Caco-2 (cell line): Measurements from ENCODE around the gene ATG4D. TPM values are rescaled to one million over a fixed set of nuclear protein-coding genes. Genes with fewer than 3 reads are reported as not detected.

ENCODE experiments used
- BruUV-seq: library from RNA; stranded (reverse); fragments of 400-500 nt; replicated peaks from 2 replicates; lab custom pipeline; 2021; lab: Mats Ljungman, UMichigan
- CTCF ChIA-PET: fragments of 300-600 bp; sonication (Branson Sonifier 250); formaldehyde crosslinking; loops from one replicate; lab custom pipeline; 2022; ENCODE audit warnings: antibody characterized with exemption; lab: Charles Lee
- POLR2A ChIA-PET: fragments of 300-600 bp; sonication (Branson Sonifier 250); formaldehyde crosslinking; loops from one replicate; lab custom pipeline; 2022; ENCODE audit warnings: antibody characterized with exemption; lab: Charles Lee
- DNase-seq, 2 experiments: peaks; one replicate each; pipeline versions ENCODE4 v3.0.0 to v3.0.0-alpha.2; 2020 to 2022
- H3K27me3 ChIP-seq: replicated peaks from 2 replicates; pipeline ENCODE4 v1.6.0; 2011; ENCODE audit warnings: low read length; ENCODE audit not compliant: control insufficient read depth, insufficient read depth
- H3K36me3 ChIP-seq: 2 replicates; pipeline ENCODE4 v1.5.1; 2011; ENCODE audit warnings: low read length; ENCODE audit not compliant: control insufficient read depth, insufficient read depth
- H3K4me1 ChIP-seq: fragments of 250-450 bp; sonication (Bioruptor Pico); 2 replicates; pipeline ENCODE4 v1.5.1; 2020; ENCODE audit warnings: mild to moderate bottlenecking
- H3K4me3 ChIP-seq: 2 replicates; pipeline ENCODE4 v1.5.1; 2011; ENCODE audit warnings: low read depth, mild to moderate bottlenecking, control low read depth, low read length
- H3K9me3 ChIP-seq: fragments of 250-450 bp; sonication (Bioruptor Pico); 2 replicates; pipeline ENCODE4 v1.5.1; 2020; ENCODE audit warnings: mild to moderate bottlenecking, moderate library complexity
- H3K27ac Mint-ChIP-seq: one replicate; pipeline ENCODE4 v1.8.0; 2022; ENCODE audit warnings: mixed read lengths; ENCODE audit not compliant: unreplicated experiment
- H3K27me3 Mint-ChIP-seq: one replicate; pipeline ENCODE4 v1.8.0; 2022; ENCODE audit warnings: mixed read lengths; ENCODE audit not compliant: insufficient read depth, unreplicated experiment
- H3K36me3 Mint-ChIP-seq: one replicate; pipeline ENCODE4 v1.8.0; 2022; ENCODE audit warnings: mild to moderate bottlenecking, mixed read lengths; ENCODE audit not compliant: insufficient read depth, unreplicated experiment
- H3K4me1 Mint-ChIP-seq: one replicate; pipeline ENCODE4 v1.8.0; 2022; ENCODE audit warnings: low read depth, mixed read lengths; ENCODE audit not compliant: unreplicated experiment
- H3K4me3 Mint-ChIP-seq: one replicate; pipeline ENCODE4 v1.8.0; 2022; ENCODE audit warnings: mild to moderate bottlenecking, moderate library complexity, mixed read lengths; ENCODE audit not compliant: unreplicated experiment
- H3K9me3 Mint-ChIP-seq: one replicate; pipeline ENCODE4 v1.8.0; 2022; ENCODE audit warnings: mixed read lengths; ENCODE audit not compliant: unreplicated experiment
- CTCF ChIP-seq, 2 experiments: fragments of 200-600 bp in 1 of 2; IDR thresholded peaks; 1 replicate in 1 of 2; 2 replicates in 1 of 2; pipeline versions ENCODE4 v1.5.1 to v1.8.0; 2011 to 2022; ENCODE audit warnings: antibody characterized with exemption in 1 of 2, control low read depth in 1 of 2, inconsistent platforms in 1 of 2, low read depth in 1 of 2, low read length in 1 of 2, mild to moderate bottlenecking in 1 of 2, moderate library complexity in 1 of 2; ENCODE audit not compliant: insufficient read depth in 1 of 2, severe bottlenecking in 1 of 2, unreplicated experiment in 1 of 2
- intact Hi-C: fragments of 100-400 bp; cut with micrococcal nuclease; formaldehyde crosslinking; loops from one replicate; pipeline ENCODE4 v1.10.0; 2022; ENCODE audit not compliant: unreplicated experiment
- total RNA-seq: library from RNA; stranded (reverse); gene quantifications from 2 replicates; pipeline ENCODE4 v1.2.3, GENCODE V29; 2022

The ATG4D gene
- total RNA-seq, 1 experiment from 2014 or later = 34.3 TPM

GRCh38 chr19:10513223-10513622 is 30.5 kb upstream of the ATG4D start:
- Histone ChIP-seq H3K9me3 (no peaks in the 10 kb centered on the region), H3K4me1 (peaks cover 8% of the 10 kb centered on the region), H3K4me3 (no peak overlapping the region), H3K27me3 (no peaks in the 10 kb centered on the region), H3K36me3 (no peaks in the 10 kb centered on the region)
- Mint-ChIP-seq H3K27me3 (no peaks in the 10 kb centered on the region), H3K36me3 (no peaks in the 10 kb centered on the region), H3K9me3 (no peaks in the 10 kb centered on the region), H3K27ac (no peak overlapping the region), H3K4me1 (peaks cover 3% of the 10 kb centered on the region), H3K4me3 (no peak overlapping the region)
- TF ChIP-seq CTCF (IDR thresholded peaks at IDR 0.05; ENCODE audit: insufficient read depth in 1 of 2, low read depth in 1 of 2, low read length in 1 of 2, severe bottlenecking in 1 of 2, unreplicated experiment in 1 of 2) = no peak
- ChIA-PET CTCF (no interaction called here), POLR2A (no interaction called here)
- no TSS peak for BruUV-seq
- DNase-seq = no peak
- intact Hi-C loops = no loop called here

GRCh38 chr19:10514211-10515145 is 29.2 kb upstream of the ATG4D start:
- H3K36me3 ChIP-seq = no peaks in the 10 kb centered on the region
- Mint-ChIP-seq H3K4me1 (peaks cover 8% of the 10 kb centered on the region), H3K36me3 (no peaks in the 10 kb centered on the region), H3K27me3 (peaks cover 5% of the 10 kb centered on the region), H3K9me3 (no peaks in the 10 kb centered on the region), H3K27ac (no peak overlapping the region), H3K4me3 (no peak overlapping the region)
- BruUV-seq = no TSS peak
- peaks cover 13% of the 10 kb centered on the region for H3K4me1 ChIP-seq
- POLR2A ChIA-PET = no interaction called here
- no peaks in the 10 kb centered on the region for H3K9me3 ChIP-seq
- intact Hi-C loops = no loop called here
- CTCF ChIA-PET = interaction anchor here (0.6 kb wide), 1 partner anchor 28 kb away, joined by 6 read pairs; no protein-coding TSS in a partner anchor
- H3K4me3 ChIP-seq = no peak overlapping the region
- no peak for TF ChIP-seq CTCF (IDR thresholded peaks at IDR 0.05; ENCODE audit: insufficient read depth in 1 of 2, low read depth in 1 of 2, low read length in 1 of 2, severe bottlenecking in 1 of 2, unreplicated experiment in 1 of 2)
- H3K27me3 ChIP-seq = no peaks in the 10 kb centered on the region
- no peak for DNase-seq

GRCh38 chr19:10516064-10516385 is 27.7 kb upstream of the ATG4D start:
- no peaks in the 10 kb centered on the region for H3K9me3 ChIP-seq
- DNase-seq = no peak
- Mint-ChIP-seq H3K27me3 (peaks cover 5% of the 10 kb centered on the region), H3K27ac (no peak overlapping the region), H3K4me3 (peak overlapping the region; percentile 1), H3K4me1 (peaks cover 8% of the 10 kb centered on the region), H3K36me3 (no peaks in the 10 kb centered on the region), H3K9me3 (no peaks in the 10 kb centered on the region)
- POLR2A ChIA-PET = no interaction called here
- H3K4me1 ChIP-seq = peaks cover 7% of the 10 kb centered on the region; the same call in 1 of the 2 replicates
- intact Hi-C loops = no loop called here
- TF ChIP-seq CTCF (IDR thresholded peaks at IDR 0.05; ENCODE audit: insufficient read depth in 1 of 2, low read depth in 1 of 2, low read length in 1 of 2, severe bottlenecking in 1 of 2, unreplicated experiment in 1 of 2) = no peak
- no peaks in the 10 kb centered on the region for H3K27me3 ChIP-seq
- H3K36me3 ChIP-seq = no peaks in the 10 kb centered on the region
- CTCF ChIA-PET = interaction anchor here (0.6 to 0.7 kb wide), 2 partner anchors 103 to 129 kb away, joined by 6 read pairs; no protein-coding TSS in a partner anchor
- no peak overlapping the region for H3K4me3 ChIP-seq
- BruUV-seq = no TSS peak
